Ishikawa (cell line): ENCODE results near the gene UCKL1.

Experiments
- EGR1 ChIP-seq: IDR thresholded peaks from 2 replicates; pipeline ENCODE4 v1.6.1; 2012
- EP300 ChIP-seq: IDR thresholded peaks from 2 replicates; pipeline ENCODE4 v1.6.1; 2012; ENCODE audit warnings: borderline replicate concordance
- FOXM1 ChIP-seq: IDR thresholded peaks from 2 replicates; pipeline ENCODE4 v1.6.1; 2012; ENCODE audit warnings: low read depth, borderline replicate concordance
- MAX ChIP-seq: IDR thresholded peaks from 2 replicates; pipeline ENCODE4 v1.6.1; 2012
- NFIC ChIP-seq: IDR thresholded peaks from 2 replicates; pipeline ENCODE4 v1.6.1; 2012
- RAD21 ChIP-seq: IDR thresholded peaks from 2 replicates; pipeline ENCODE4 v1.6.1; 2012; ENCODE audit warnings: low read depth
- REST ChIP-seq: IDR thresholded peaks from 2 replicates; pipeline ENCODE4 v1.6.1; 2012; ENCODE audit warnings: low read depth, mild to moderate bottlenecking
- TAF1 ChIP-seq: IDR thresholded peaks from 2 replicates; pipeline ENCODE4 v1.6.1; 2012; ENCODE audit warnings: low read depth, mild to moderate bottlenecking
- TCF12 ChIP-seq: IDR thresholded peaks from 2 replicates; pipeline ENCODE4 v1.6.1; 2012; ENCODE audit warnings: low read depth
- USF1 ChIP-seq: IDR thresholded peaks from 2 replicates; pipeline ENCODE4 v1.6.1; 2012
- ZBTB7A ChIP-seq: IDR thresholded peaks from 2 replicates; pipeline ENCODE4 v1.6.1; 2012; ENCODE audit warnings: low read depth

- no peak for TF ChIP-seq MAX
- no peak for TF ChIP-seq TAF1
- no peak for TF ChIP-seq RAD21
- TF ChIP-seq EGR1, result no peak
- no peak for TF ChIP-seq ZBTB7A
- no peak for TF ChIP-seq USF1
- TF ChIP-seq REST, result no peak
- TF ChIP-seq FOXM1, result no peak
- no peak for TF ChIP-seq EP300
- no peak for TF ChIP-seq NFIC
- no peak for TF ChIP-seq TCF12
Observed at GRCh38 chr20:63964412-63964811, 8.2 kb upstream of the UCKL1 start.
